GM23338 (cell line): Measurements from ENCODE around the gene DNAJC22. TPM values are rescaled to one million over a fixed set of nuclear protein-coding genes. Genes with fewer than 3 reads are reported as not detected.
A peak's percentile ranks its signal among the peaks of the same experiment; 100 is the strongest.

ENCODE experiments used
- ATAC-seq: fragments of 200-7000 bp; cut with Tn5 transposase; 3 replicates; pipeline ENCODE4 v1.9.1; 2020
- DNase-seq: peaks from one replicate; pipeline ENCODE4 v3.0.0-alpha.2; 2015; ENCODE audit warnings: low spot score
- H2AFZ ChIP-seq: fragments of 200-600 bp; sonication (generic); 2 replicates; pipeline ENCODE4 v1.8.0; 2016; ENCODE audit warnings: antibody characterized with exemption, mild to moderate bottlenecking, moderate library complexity
- H3F3A ChIP-seq: fragments of 200-600 bp; sonication (generic); replicated peaks from 2 replicates; pipeline ENCODE4 v1.8.0; 2017; ENCODE audit warnings: antibody characterized with exemption, mixed run types, low read depth
- H3K27ac ChIP-seq: fragments of 200-600 bp; sonication (generic); 2 replicates; pipeline ENCODE4 v1.6.1; 2016; ENCODE audit warnings: low read depth
- H3K27me3 ChIP-seq: fragments of 200-600 bp; sonication (generic); 2 replicates; pipeline ENCODE4 v1.8.0; 2016; ENCODE audit warnings: mild to moderate bottlenecking, mixed run types, moderate library complexity; ENCODE audit not compliant: insufficient read depth
- H3K36me3 ChIP-seq: fragments of 200-600 bp; sonication (generic); 2 replicates; pipeline ENCODE4 v1.8.0; 2016; ENCODE audit warnings: mild to moderate bottlenecking; ENCODE audit not compliant: insufficient read depth
- H3K4me1 ChIP-seq: fragments of 200-600 bp; sonication (generic); 2 replicates; pipeline ENCODE4 v1.8.0; 2016; ENCODE audit warnings: mild to moderate bottlenecking, moderate library complexity; ENCODE audit not compliant: insufficient read depth
- H3K4me2 ChIP-seq: fragments of 200-600 bp; sonication (generic); 2 replicates; pipeline ENCODE4 v1.7.1; 2017; ENCODE audit warnings: mixed run types
- H3K4me3 ChIP-seq: fragments of 200-600 bp; sonication (generic); 2 replicates; pipeline ENCODE4 v1.6.1; 2016; ENCODE audit warnings: mixed run types
- H3K79me2 ChIP-seq: fragments of 200-600 bp; sonication (generic); replicated peaks from 2 replicates; pipeline ENCODE4 v1.8.0; 2017; ENCODE audit warnings: mild to moderate bottlenecking; ENCODE audit not compliant: insufficient read depth
- H3K9me2 ChIP-seq: fragments of 200-600 bp; sonication (generic); 2 replicates; pipeline ENCODE4 v1.8.0; 2017; ENCODE audit not compliant: insufficient read depth
- H4K20me1 ChIP-seq: fragments of 200-600 bp; sonication (generic); replicated peaks from 2 replicates; pipeline ENCODE4 v1.8.0; 2017; ENCODE audit warnings: mild to moderate bottlenecking; ENCODE audit not compliant: insufficient read depth
- H3K27ac Mint-ChIP-seq: 2 replicates; pipeline ENCODE4 v1.8.0; 2020; ENCODE audit warnings: inconsistent platforms, mild to moderate bottlenecking, moderate library complexity, mixed read lengths
- H3K27me3 Mint-ChIP-seq: 3 replicates; pipeline ENCODE4 v1.8.0; 2022; ENCODE audit warnings: low read depth, mild to moderate bottlenecking, moderate library complexity, mixed read lengths, inconsistent platforms; ENCODE audit not compliant: insufficient read depth, poor library complexity
- H3K36me3 Mint-ChIP-seq: 3 replicates; pipeline ENCODE4 v1.8.0; 2021; ENCODE audit warnings: low read depth, mild to moderate bottlenecking, inconsistent platforms, moderate library complexity, mixed read lengths
- H3K4me1 Mint-ChIP-seq: 3 replicates; pipeline ENCODE4 v1.8.0; 2020; ENCODE audit warnings: mild to moderate bottlenecking, inconsistent platforms, mixed read lengths
- H3K4me3 Mint-ChIP-seq: 3 replicates; pipeline ENCODE4 v1.8.0; 2021; ENCODE audit warnings: moderate library complexity, mild to moderate bottlenecking, inconsistent platforms, mixed read lengths
- H3K9me3 Mint-ChIP-seq: 3 replicates; pipeline ENCODE4 v1.8.0; 2020; ENCODE audit warnings: moderate library complexity, mild to moderate bottlenecking, inconsistent platforms, mixed read lengths
- CREB1 ChIP-seq: fragments of 250-450 bp; sonication (Bioruptor Pico); IDR thresholded peaks from 2 replicates; pipeline ENCODE4 v1.5.0; 2020; ENCODE audit warnings: low read depth, mild to moderate bottlenecking, moderate library complexity
- CTCF ChIP-seq, 2 experiments: fragments of 200-600 bp in 1 of 2; sonication (generic) in 1 of 2; conservative IDR thresholded peaks; 2 replicates each; pipeline versions ENCODE4 v1.5.1 to v1.6.1; 2016 to 2017; ENCODE audit warnings: antibody characterized with exemption in 2 of 2, low read depth in 2 of 2, mild to moderate bottlenecking in 2 of 2, moderate library complexity in 1 of 2
- ETS1 ChIP-seq: IDR thresholded peaks from 2 replicates; pipeline ENCODE4 v1.6.1; 2016; ENCODE audit warnings: antibody characterized with exemption
- EZH2 ChIP-seq: fragments of 200-600 bp; sonication (generic); IDR thresholded peaks from one replicate; pipeline ENCODE4 v1.8.0; 2017; ENCODE audit warnings: antibody characterized with exemption, mild to moderate bottlenecking, low read depth; ENCODE audit not compliant: unreplicated experiment
- EZH2phosphoT487 ChIP-seq: fragments of 200-600 bp; sonication (generic); IDR thresholded peaks from one replicate; pipeline ENCODE4 v1.8.1; 2018; ENCODE audit warnings: antibody characterized with exemption; ENCODE audit not compliant: unreplicated experiment
- REST ChIP-seq: IDR thresholded peaks from one replicate; pipeline ENCODE4 v1.6.1; 2018; ENCODE audit warnings: antibody characterized with exemption; ENCODE audit not compliant: unreplicated experiment
- ZNF114 ChIP-seq: fragments of 250-450 bp; sonication (Bioruptor Pico); IDR thresholded peaks from 2 replicates; pipeline ENCODE4 v1.5.0; 2020; ENCODE audit warnings: mild to moderate bottlenecking, moderate library complexity
- ZNF331 ChIP-seq: fragments of 250-450 bp; sonication (Bioruptor Pico); IDR thresholded peaks from 2 replicates; pipeline ENCODE4 v1.5.0; 2020; ENCODE audit warnings: low read depth, mild to moderate bottlenecking, moderate library complexity
- polyA plus RNA-seq: library from polyadenylated mRNA; unstranded; fragments of >200 nt; fragmentation: Nextera tagmentation; extraction: Ambion mirVana; gene quantifications from 2 replicates; pipeline ENCODE4 v1.2.1, GENCODE V29; 2016
- total RNA-seq: library from RNA; depleted of rRNA; stranded (reverse); fragments of >200 nt; shearing (Covaris generic); gene quantifications from 2 replicates; pipeline ENCODE4 v1.2.3, GENCODE V29; 2014

The DNAJC22 gene
- total and polyA plus RNA-seq, 2 experiments from 2014 or later = 0.10 TPM; not detected in 1

GRCh38 chr12:49335955-49336644, 10.6 kb upstream of the DNAJC22 start:
- peaks cover 7% of the 10 kb centered on the region for H3K36me3 Mint-ChIP-seq
- no peaks in the 10 kb centered on the region for H3K36me3 ChIP-seq
- no peak overlapping the region for H3K4me3 Mint-ChIP-seq
- H3K27me3 ChIP-seq = peaks cover 100% of the 10 kb centered on the region
- peaks cover 98% of the 10 kb centered on the region for H3K27me3 Mint-ChIP-seq
- TF ChIP-seq CTCF (conservative IDR thresholded peaks at IDR 0.05; ENCODE audit: low read depth in 2 of 2) = 0 out of 4 replicates have a peak, but pooled peaks of 1 of the 2 experiments have one; percentile 4
- TF ChIP-seq ZNF331 (CRISPR knock-in tag) = no peak
- TF ChIP-seq CREB1 (CRISPR knock-in tag) = peak; percentile 21; the same call in 1 of the 2 replicates
- peak; percentile 54 for TF ChIP-seq EZH2
- peaks cover 45% of the 10 kb centered on the region for H3K4me1 ChIP-seq
- peaks cover 14% of the 10 kb centered on the region for H4K20me1 ChIP-seq
- ATAC-seq = peak; percentile 1
- H3K9me2 ChIP-seq = no peaks in the 10 kb centered on the region
- no peak overlapping the region for H3K27ac Mint-ChIP-seq
- peaks cover 40% of the 10 kb centered on the region for H3F3A ChIP-seq
- peak overlapping the region; percentile 86 for H3K4me2 ChIP-seq
- peaks cover 5% of the 10 kb centered on the region; the same call in 2 of the 3 replicates for H3K9me3 Mint-ChIP-seq
- peak overlapping the region; percentile 58 for H3K4me3 ChIP-seq
- peaks cover 67% of the 10 kb centered on the region for H3K4me1 Mint-ChIP-seq
- H3K27ac ChIP-seq = no peak overlapping the region
- peak; percentile 29 for DNase-seq
- H2AFZ ChIP-seq = peak overlapping the region; percentile 93
- H3K79me2 ChIP-seq = no peaks in the 10 kb centered on the region

DNA sequence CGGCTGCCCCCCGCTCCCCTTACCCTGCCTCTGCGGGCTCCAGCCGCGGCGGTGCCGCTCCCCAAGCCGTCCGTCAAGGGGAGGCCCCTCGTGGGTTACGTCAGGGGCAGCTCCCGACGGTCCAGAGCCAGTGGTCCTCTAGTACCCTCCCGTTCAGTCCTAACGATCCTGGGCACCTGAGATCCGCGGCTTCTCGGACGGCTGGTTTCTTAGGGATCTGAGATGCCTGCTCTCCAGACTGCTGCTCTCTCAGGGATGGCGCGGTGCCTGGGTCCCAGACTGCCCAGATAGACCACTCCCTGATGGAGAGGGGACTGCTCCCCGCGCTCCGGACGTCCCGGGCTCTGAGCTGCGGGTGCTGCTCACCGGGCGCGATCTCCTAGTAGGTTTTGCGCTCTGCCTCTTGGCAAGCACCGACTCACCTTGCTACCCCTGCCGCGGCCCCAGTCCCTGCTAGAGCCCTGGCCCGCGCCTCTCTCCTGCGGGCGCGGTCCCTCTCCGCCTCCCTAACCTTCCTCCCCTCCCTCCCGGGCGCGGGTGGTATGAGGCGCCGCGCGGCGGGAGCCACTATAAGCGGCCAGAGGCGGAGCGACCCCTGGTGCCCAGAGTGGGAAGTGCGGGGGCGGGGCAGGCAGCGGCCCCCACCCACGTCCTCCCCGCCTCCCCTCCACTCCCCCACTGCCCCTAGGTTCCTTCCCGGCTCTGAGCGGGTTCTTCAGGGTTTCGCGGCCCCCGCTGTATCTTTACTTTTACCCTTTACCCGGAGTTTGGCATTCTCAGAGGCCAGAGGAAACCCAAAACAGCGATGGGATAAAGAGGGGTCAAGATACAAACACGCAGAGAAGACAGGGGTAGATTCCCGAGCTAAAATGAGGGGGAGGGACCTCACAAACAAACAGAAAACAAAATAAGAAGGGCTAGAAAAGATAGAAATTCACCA, 9.8 kb upstream of the DNAJC22 start, which contains the start of gene C1QL4:
TSS of gene C1QL4 (minus strand) at position 544 of the 940 bp plus-strand sequence. CDS start 711 bp downstream, outside the sequence.
- H3K27ac Mint-ChIP-seq = no peak within 1 kb of the TSS

More for the DNA sequence above, 9.8 kb upstream of the DNAJC22 start, which contains the start of gene C1QL4:
- Mint-ChIP-seq H3K4me1 (peaks cover 66% of the 10 kb centered on the region), H3K27me3 (peaks cover 99% of the 10 kb centered on the region), H3K4me3 (peak within 1 kb of the TSS; percentile 56), H3K9me3 (peaks cover 5% of the 10 kb centered on the region; the same call in 2 of the 3 replicates), H3K36me3 (no peaks in the 10 kb centered on the region; the same call in 2 of the 3 replicates)
- peak; percentile 91 for DNase-seq
- peak; percentile 97 for TF ChIP-seq EZH2
- no peak for TF ChIP-seq ETS1
- TF ChIP-seq REST = no peak
- peak; percentile 36; the same call in 1 of the 2 replicates for TF ChIP-seq CREB1 (CRISPR knock-in tag)
- TF ChIP-seq ZNF114 (CRISPR knock-in tag) = no peak
- peak; percentile 78 for TF ChIP-seq CTCF (conservative IDR thresholded peaks at IDR 0.05; ENCODE audit: low read depth in 2 of 2)
- no peak for TF ChIP-seq ZNF331 (CRISPR knock-in tag)
- TF ChIP-seq EZH2phosphoT487 = peak; percentile 67
- H4K20me1 ChIP-seq = peaks cover 14% of the 10 kb centered on the region
- peak within 1 kb of the TSS; percentile 93 for H2AFZ ChIP-seq
- H3K36me3 ChIP-seq = no peaks in the 10 kb centered on the region
- no peaks in the 10 kb centered on the region for H3K9me2 ChIP-seq
- H3K27me3 ChIP-seq = peaks cover 100% of the 10 kb centered on the region
- peak; percentile 60 for ATAC-seq
- peak within 1 kb of the TSS; percentile 86 for H3K4me2 ChIP-seq
- peak within 1 kb of the TSS; percentile 58 for H3K4me3 ChIP-seq
- peaks cover 50% of the 10 kb centered on the region for H3K4me1 ChIP-seq
- no peaks in the 10 kb centered on the region for H3K79me2 ChIP-seq
- no peak within 1 kb of the TSS for H3K27ac ChIP-seq
- peaks cover 37% of the 10 kb centered on the region for H3F3A ChIP-seq
